K562 (cell line): ENCODE measurements around the gene TNFAIP3. TPM values are rescaled to one million over a fixed set of nuclear protein-coding genes. Genes with fewer than 3 reads are reported as not detected.

Experiments
- ATF1 ChIP-seq, 2 experiments: fragments of 450-650 bp in 1 of 2; IDR thresholded peaks; 2 replicates each; pipeline ENCODE4 v1.6.1; 2016; ENCODE audit warnings: missing compliant biosample characterization in 1 of 2, missing genetic modification characterization in 1 of 2
- BACH1 ChIP-seq: fragments of 200-800 bp; sonication (Bioruptor generic); IDR thresholded peaks from 2 replicates; pipeline ENCODE4 v1.6.1; 2016; ENCODE audit warnings: missing genetic modification characterization, missing compliant biosample characterization
- CBFA2T2 ChIP-seq: fragments of 450-650 bp; conservative IDR thresholded peaks from 2 replicates; pipeline ENCODE4 v1.6.1; 2017; ENCODE audit warnings: mild to moderate bottlenecking
- CHD1 ChIP-seq: fragments of 200-600 bp; sonication (generic); IDR thresholded peaks from one replicate; pipeline ENCODE4 v1.6.1; 2012; ENCODE audit warnings: mild to moderate bottlenecking, moderate library complexity, low read length, inconsistent platforms
- EP400 ChIP-seq: fragments of 450-650 bp; IDR thresholded peaks from 2 replicates; pipeline ENCODE4 v1.6.1; 2017; ENCODE audit warnings: antibody characterized with exemption, mild to moderate bottlenecking, moderate library complexity
- ESRRA ChIP-seq: fragments of 450-650 bp; IDR thresholded peaks from 2 replicates; pipeline ENCODE4 v1.6.1; 2014; ENCODE audit warnings: low read depth, mild to moderate bottlenecking, moderate library complexity, borderline replicate concordance
- HLTF ChIP-seq: fragments of 450-650 bp; IDR thresholded peaks from 2 replicates; pipeline ENCODE4 v1.6.1; 2016
- HMGN3 ChIP-seq: IDR thresholded peaks from 2 replicates; pipeline ENCODE4 v1.6.1; 2011; ENCODE audit warnings: borderline replicate concordance, low read depth, mild to moderate bottlenecking, mixed read lengths, low read length; ENCODE audit not compliant: insufficient read length; ENCODE audit errors: extremely low read depth
- MBD2 ChIP-seq: sonication (generic); IDR thresholded peaks from 2 replicates; pipeline ENCODE4 v1.6.1; 2016; ENCODE audit warnings: low read depth, borderline replicate concordance
- NR2F6 ChIP-seq: fragments of 450-650 bp; formaldehyde crosslinking; IDR thresholded peaks from 2 replicates; pipeline ENCODE4 v1.4.0; 2020; ENCODE audit warnings: mild to moderate bottlenecking
- RBM17 ChIP-seq: fragments of 200-400 bp; formaldehyde crosslinking; IDR thresholded peaks from 2 replicates; pipeline ENCODE4 v1.6.1; 2017; ENCODE audit warnings: low read depth, mild to moderate bottlenecking, low read length, borderline replicate concordance
- TAF9B ChIP-seq: fragments of 450-650 bp; IDR thresholded peaks from 2 replicates; pipeline ENCODE4 v1.6.1; 2018; ENCODE audit warnings: mild to moderate bottlenecking; ENCODE audit not compliant: partially characterized antibody
- TEAD2 ChIP-seq: fragments of 450-650 bp; IDR thresholded peaks from 2 replicates; pipeline ENCODE4 v1.6.1; 2016; ENCODE audit warnings: missing genetic modification characterization, control low read depth, missing compliant biosample characterization
- YY1 ChIP-seq, 3 experiments: IDR thresholded peaks; 2 replicates each; pipeline ENCODE4 v1.6.1; 2011; ENCODE audit warnings: low read length in 2 of 3, mild to moderate bottlenecking in 2 of 3, moderate library complexity in 2 of 3, borderline replicate concordance in 1 of 3, control low read depth in 1 of 3, low read depth in 1 of 3; ENCODE audit not compliant: insufficient read depth in 3 of 3, insufficient replicate concordance in 2 of 3, control insufficient read depth in 1 of 3, insufficient read length in 1 of 3; ENCODE audit errors: extremely low read depth in 1 of 3
- ZNF445 ChIP-seq: fragments of 250-450 bp; sonication (Bioruptor Pico); IDR thresholded peaks from 2 replicates; pipeline ENCODE4 v1.4.0; 2020; ENCODE audit warnings: low read depth, mild to moderate bottlenecking, moderate library complexity
- ZNF584 ChIP-seq: fragments of 200-800 bp; sonication (Bioruptor generic); IDR thresholded peaks from 2 replicates; pipeline ENCODE4 v1.6.1; 2016; ENCODE audit warnings: low read depth, mild to moderate bottlenecking, missing genetic modification characterization, missing compliant biosample characterization
- ZNF644 ChIP-seq: fragments of 200-800 bp; sonication (Bioruptor generic); IDR thresholded peaks from 2 replicates; pipeline ENCODE4 v1.6.1; 2016; ENCODE audit warnings: low read depth, missing genetic modification characterization, missing compliant biosample characterization
- ZNF696 ChIP-seq: fragments of 250-450 bp; sonication (Bioruptor Pico); conservative IDR thresholded peaks from 2 replicates; pipeline ENCODE4 v1.4.0; 2020; ENCODE audit warnings: mild to moderate bottlenecking, moderate library complexity
- ZNF764 ChIP-seq: fragments of 250-450 bp; sonication (Bioruptor Pico); IDR thresholded peaks from 2 replicates; pipeline ENCODE4 v1.4.0; 2020; ENCODE audit warnings: low read depth, mild to moderate bottlenecking, moderate library complexity
- ZZZ3 ChIP-seq: fragments of 450-650 bp; IDR thresholded peaks from 2 replicates; pipeline ENCODE4 v1.6.1; 2016; ENCODE audit warnings: antibody characterized with exemption, mild to moderate bottlenecking, moderate library complexity
- polyA plus RNA-seq, 8 experiments: library from polyadenylated mRNA; depleted of rRNA in 4 of 8; stranded (reverse) in 5 of 8; unstranded in 3 of 8; fragments of >200 nt; fragmentation: Nextera tagmentation in 2 of 8; fragmentation: Illumina TruSeq in 1 of 8; extraction: Ambion mirVana in 2 of 8; extraction: Trizol in 1 of 8; gene quantifications; 2 replicates each; pipeline versions ENCODE4 v1.2.1 to v1.2.3, GENCODE V29; 2011 to 2014; ENCODE audit warnings: inconsistent platforms in 1 of 8, missing spikeins in 1 of 8
- total RNA-seq, 7 experiments: library from RNA; depleted of rRNA in 6 of 7; stranded (reverse); fragments of >200 nt in 6 of 7; fragmentation: Illumina TruSeq in 2 of 7; extraction: Trizol in 2 of 7; gene quantifications; 2 replicates each; pipeline versions ENCODE4 v1.2.1 to v1.2.3, GENCODE V29; 2011 to 2021; ENCODE audit warnings: low replicate concordance in 1 of 7
- TF ChIP-seq, protein P1 (sequence below), 2 experiments: fragments of 250-450 bp in 1 of 2; fragments of 450-650 bp in 1 of 2; sonication (Bioruptor Pico) in 1 of 2; IDR thresholded peaks; 2 replicates each; pipeline versions ENCODE4 v1.6.1 to v1.8.0; 2016 to 2021; ENCODE audit warnings: mild to moderate bottlenecking in 2 of 2, moderate library complexity in 2 of 2, missing compliant biosample characterization in 1 of 2, missing genetic modification characterization in 1 of 2

TNFAIP3 gene
- total and polyA plus RNA-seq, 9 of the 15 experiments (the other 6 are each of a cell fraction or from before 2014, with no cell fraction given), result 0.79 to 17.0 (median 6.4) TPM

DNA sequence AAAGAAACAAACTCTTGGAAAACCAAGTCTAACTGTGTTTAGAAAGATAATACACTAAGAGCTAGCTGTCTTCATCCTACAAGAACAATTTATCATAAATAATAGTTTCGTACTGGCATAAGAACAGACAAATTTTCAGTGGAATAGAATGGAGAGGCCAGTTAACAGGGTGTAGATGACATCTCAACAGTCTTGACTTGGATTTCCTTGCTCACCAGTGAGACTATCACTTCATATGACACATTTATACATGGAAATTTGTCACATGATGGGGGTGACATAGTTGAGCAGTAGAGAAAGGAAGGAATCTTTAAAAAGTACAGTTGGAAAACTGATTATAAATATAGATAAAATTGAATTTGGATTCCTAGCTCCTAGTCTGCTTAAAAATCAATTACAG lies 35.6 kb downstream of the TNFAIP3 start (continued):
- TF ChIP-seq YY1 (IDR thresholded peaks at IDR 0.05; ENCODE audit: borderline replicate concordance in 1 of 3, control insufficient read depth in 1 of 3, extremely low read depth in 1 of 3, insufficient read depth in 3 of 3, insufficient read length in 1 of 3, insufficient replicate concordance in 2 of 3, low read depth in 1 of 3, low read length in 2 of 3), result no peak
- peak; percentile 3; the same call in 1 of the 2 replicates for TF ChIP-seq ZNF584 (CRISPR knock-in tag)
- no peak for TF ChIP-seq HLTF
- TF ChIP-seq RBM17, result no peak
- no peak for TF ChIP-seq CBFA2T2
- no peak; the same call in 1 of the 2 replicates for TF ChIP-seq ZNF644
- TF ChIP-seq BACH1, result no peak
- TF ChIP-seq ESRRA, result no peak
- TF ChIP-seq ATF1 (CRISPR knock-in tag; IDR thresholded peaks at IDR 0.05), result no peak
- TF ChIP-seq ATF1 (tag; IDR thresholded peaks at IDR 0.05), result no peak
- no peak for TF ChIP-seq NR2F6
- peak; percentile 1; the same call in 1 of the 2 replicates for TF ChIP-seq EP400
- no peak for TF ChIP-seq HMGN3
- TF ChIP-seq ZNF696 (CRISPR knock-in tag), result no peak
- TF ChIP-seq ZNF445 (CRISPR knock-in tag), result no peak
- TF ChIP-seq TAF9B, result no peak
- no peak for TF ChIP-seq CHD1
- no peak for TF ChIP-seq TEAD2 (tag)
- TF ChIP-seq ZZZ3, result 0 out of 2 replicates have a peak, but pooled peaks have one; percentile 22
- TF ChIP-seq MBD2, result no peak
- TF ChIP-seq, protein P1, sequence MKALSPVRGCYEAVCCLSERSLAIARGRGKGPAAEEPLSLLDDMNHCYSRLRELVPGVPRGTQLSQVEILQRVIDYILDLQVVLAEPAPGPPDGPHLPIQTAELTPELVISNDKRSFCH (CRISPR knock-in tag; IDR thresholded peaks at IDR 0.05), result no peak
- TF ChIP-seq, protein P1 (tag; IDR thresholded peaks at IDR 0.05), result no peak
- no peak for TF ChIP-seq ZNF764 (CRISPR knock-in tag)
